Stimulated activated CD8-positive, alpha-beta memory T cell treated with anti-CD3 and anti-CD28 coated beads, Interleukin-12 subunit alpha, Interleukin-12 subunit beta, amount 100 ng/mL, for 24 hours (primary cell): ENCODE measurements around the gene EFHC1.
"Not testable (repeated sequence)": the region's sequence is repeated elsewhere in the genome, so short reads cannot be mapped to it uniquely, and the experiment has no call there.

Experiments used
- DNase-seq: peaks from one replicate; pipeline ENCODE4 v3.0.0-alpha.2; 2020; ENCODE audit errors: extremely low read depth

The EFHC1 gene

GRCh38 chr6:52438926-52439325 is 18.8 kb downstream of the EFHC1 start:
- no peak for DNase-seq

- no peak for DNase-seq
These were observed 34.4 kb downstream of the EFHC1 start for GRCh38 chr6:52454556-52454955.

GRCh38 chr6:52457096-52457495 is 37.0 kb downstream of the EFHC1 start:
- DNase-seq = no peak

- not testable (repeated sequence) for DNase-seq
These were observed 41.1 kb downstream of the EFHC1 start for GRCh38 chr6:52461194-52461593.

DNA sequence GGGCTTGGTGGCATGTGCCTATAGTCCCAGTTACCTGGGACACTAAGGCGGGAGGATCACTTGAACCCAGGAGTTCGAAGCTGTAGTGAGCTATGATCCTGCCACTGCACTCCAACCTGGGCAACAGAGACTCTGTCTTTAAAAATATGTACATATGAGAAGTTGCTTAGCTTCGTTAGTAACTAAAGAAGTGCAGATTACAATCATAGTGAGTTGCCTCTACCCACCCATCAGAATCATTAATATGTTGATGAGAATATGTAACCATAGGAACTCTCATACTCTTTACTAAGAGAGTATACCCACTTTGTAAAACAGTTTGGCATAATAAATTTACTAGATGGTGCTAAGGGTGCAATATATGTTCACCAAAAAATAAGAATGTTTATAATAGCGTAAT is 54.0 kb downstream of the EFHC1 start:
- no peak for DNase-seq

GRCh38 chr6:52475307-52475706 is 55.2 kb downstream of the EFHC1 start:
- no peak for DNase-seq

DNA sequence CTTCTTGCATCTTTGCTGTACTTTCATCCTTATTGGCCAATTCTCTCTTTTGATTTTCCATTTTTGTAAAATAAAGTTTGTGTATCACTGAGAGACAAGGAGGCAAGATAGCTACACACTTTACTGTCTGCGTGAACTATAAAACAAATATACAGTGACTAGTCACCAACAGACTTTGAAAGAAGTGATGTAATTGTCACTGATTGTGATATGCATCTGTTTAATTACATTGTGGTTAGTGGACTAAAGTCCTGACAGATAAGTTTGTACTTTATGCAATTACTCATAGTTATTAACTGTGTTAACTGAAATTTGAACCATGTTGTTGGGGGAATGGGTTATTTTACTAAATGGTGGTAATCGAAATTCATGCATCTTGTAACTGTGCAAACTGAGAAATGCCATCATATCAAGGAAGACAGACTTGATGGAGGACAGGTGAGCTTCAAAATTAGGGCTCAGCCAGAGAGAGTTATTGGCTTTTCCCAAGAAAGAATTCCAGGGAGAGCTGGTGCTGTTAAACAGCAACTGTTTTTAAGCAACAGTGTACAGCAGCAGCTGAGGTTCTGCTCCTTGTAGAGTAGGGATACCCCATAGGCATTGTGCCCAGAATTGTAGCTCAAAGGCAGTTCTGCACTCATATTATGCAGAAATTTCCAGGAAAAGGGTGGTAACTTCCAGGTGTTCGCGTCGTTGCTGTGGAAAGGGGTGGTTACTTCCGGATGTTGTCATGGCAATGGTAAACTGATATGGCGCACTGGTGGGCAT is 62.9 kb downstream of the EFHC1 start:
- DNase-seq = no peak

- no peak for DNase-seq
These were observed 63.5 kb downstream of the EFHC1 start for GRCh38 chr6:52483671-52484003.

DNA sequence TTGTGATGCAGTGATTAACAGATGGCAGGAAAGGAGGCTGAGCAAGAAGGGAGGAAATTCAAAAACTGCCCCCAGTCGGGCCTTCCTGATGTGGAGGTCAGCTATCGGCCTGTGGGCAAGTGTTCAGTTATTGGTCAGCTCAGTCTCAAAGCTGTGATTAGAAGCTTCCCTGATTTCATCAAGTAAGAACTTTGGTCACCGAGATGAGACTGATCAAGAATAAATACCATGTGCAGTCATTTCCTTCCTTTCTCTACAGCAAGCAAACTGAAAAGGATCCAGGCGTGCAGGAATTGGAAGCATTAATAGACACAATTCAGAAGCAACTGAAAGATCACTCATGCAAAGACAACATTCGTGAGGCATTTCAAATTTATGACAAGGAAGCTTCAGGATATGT is 69.7 kb downstream of the EFHC1 start:
- DNase-seq = no peak

DNA sequence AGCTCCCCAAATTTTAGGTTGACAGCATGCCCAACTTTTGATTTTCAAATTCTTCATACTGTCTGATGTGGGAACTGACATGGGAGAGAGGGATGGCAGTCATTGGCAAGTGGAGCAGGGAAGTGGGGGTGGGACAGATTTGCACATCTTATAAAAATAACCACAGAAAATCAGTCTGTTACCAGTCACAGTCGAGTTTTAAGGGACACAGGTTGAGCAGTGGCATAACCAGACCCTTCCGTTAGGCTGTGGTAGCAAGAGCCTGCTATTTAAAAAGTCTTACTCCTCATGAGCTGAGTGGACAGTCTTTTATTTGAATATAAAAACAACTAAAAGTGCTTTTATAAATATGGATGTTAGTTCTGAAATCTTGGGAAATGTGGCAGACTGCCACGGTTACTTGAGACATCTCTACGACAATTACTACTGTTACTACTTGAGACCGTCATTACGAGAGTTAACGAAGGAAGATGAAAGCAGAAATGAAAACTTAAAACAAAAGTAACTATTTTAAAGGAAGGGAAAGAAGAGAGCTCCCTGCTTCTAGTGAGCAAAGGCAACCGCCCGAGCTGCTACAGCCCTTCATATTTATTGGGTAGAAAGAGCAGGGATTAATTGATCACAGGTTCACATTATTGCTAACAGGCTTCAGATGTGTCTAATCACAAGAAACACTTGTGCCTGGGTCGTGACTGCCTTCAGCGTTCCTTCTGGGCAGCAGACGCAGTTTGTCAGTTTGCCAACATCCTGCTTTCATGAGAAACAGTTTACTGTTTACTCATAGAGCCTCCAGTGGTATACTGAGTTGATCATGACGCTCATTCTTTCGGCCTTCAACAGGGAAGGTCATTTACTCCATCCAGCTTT is 71.3 kb downstream of the EFHC1 start:
- DNase-seq = no peak

GRCh38 chr6:52493669-52494068 is 73.5 kb downstream of the EFHC1 start:
- DNase-seq = no peak

DNA sequence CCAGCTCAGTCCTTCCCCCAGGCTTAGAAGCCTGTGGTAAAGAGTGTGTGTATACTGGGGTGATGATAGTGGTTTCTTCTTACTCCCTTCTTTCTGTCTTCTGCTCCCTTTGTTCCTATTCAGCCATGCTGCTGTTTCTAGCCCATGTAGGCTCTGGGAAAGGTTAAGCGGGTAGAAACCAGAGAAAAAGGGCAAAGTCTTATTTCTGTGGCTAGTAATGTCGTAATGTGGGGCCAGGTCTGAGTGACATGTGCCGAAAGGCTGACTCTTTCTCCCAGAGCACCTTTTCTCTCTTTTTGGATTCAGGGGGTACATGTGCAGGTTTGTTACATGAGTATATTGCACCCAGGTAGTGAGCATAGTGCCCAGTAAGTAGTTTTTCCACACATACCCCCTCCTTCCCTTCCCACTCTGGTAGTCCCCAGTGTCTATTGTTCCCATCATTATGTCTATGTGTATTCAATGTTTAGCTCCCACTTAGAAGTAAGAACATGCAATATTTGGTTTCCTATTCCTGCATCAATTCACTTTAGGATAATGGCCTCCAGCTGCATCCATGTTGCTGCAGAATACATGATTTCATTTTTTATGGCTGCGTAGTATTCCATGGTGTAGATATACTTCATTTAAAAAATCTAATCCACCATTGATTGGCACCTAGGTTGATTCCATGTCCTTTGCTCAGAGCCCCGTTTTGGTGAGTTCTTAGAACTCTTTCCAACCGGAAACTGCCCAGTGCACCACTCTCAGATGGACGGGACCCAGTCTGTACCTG is 74.3 kb downstream of the EFHC1 start:
- no peak for DNase-seq

GRCh38 chr6:52495922-52496321 is 75.8 kb downstream of the EFHC1 start:
- DNase-seq = no peak

DNA sequence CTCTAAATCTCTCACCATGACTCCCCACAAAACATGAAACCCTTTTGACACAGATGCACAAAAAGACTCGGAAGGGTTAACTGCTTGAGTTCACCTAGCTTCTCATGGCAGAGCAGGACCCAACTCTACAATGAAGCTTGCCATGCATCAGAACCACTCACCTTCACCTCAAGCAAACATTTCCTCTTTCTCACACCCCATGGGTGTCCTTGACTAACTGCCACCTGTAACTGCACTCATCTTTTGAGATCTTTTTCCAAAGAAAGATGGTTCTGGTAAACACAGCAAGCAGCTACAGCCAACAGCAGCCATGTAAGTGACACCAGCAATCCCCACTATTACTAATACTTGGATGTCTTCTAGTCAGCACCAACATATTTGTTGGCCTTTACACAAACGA is 76.5 kb downstream of the EFHC1 start:
- no peak for DNase-seq

DNA sequence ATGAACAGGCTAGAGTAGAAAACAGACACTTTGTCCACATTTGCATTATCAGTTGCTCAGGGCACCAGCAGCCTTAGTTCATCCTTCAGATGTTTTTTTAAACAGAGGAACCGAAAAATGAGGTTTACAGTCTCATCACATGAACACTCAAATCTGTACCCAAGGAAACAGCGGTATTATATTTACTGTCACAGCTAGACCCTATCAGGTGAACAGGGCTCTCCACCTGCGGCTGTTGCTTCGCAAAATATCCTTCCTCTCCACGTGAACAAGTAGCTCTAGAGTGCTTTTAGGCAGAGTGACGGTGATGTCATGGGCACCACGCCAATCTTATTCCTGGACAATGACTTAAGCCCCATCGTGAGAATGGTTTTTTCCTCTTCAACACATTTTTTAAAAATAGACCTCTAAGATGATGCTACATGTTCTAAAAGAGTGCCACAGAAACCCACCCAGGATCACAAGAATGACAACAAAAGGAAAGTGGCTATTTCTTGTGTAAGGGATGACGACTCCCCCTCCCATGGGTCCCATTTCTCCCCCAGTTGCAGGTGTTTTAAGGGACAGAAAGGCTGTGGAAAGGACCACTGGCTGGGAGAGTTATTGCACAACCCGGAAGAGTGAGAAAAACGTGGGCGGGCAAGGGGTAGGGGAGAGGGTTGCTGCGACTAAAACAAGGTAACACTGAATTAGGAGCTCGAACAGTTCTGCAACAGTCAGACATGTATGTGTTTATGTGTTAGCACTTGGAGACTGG is 77.7 kb downstream of the EFHC1 start:
- no peak for DNase-seq

DNA sequence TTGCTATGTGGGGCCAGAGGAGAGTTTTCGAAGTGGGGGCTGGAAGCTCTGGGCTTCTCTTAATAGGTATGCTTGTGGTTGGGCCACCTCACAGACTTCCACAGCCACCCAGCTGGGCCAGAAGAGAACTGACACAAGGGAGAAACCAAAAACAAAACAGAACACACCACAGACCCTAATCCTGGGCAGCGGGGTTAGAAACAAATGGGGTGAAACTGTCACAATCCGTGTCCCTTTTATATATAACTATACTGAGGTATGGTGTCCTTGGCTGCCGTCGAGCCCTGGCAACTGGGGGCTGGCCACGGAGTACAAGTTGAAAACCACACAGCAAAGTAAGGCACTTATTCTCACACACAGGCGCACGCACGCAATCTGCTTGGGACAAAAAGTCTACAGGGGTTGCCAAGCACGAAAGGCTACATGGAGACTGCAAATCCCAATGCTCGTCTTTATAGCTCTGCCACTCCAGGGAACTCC is 78.4 kb downstream of the EFHC1 start:
- no peak for DNase-seq

DNA sequence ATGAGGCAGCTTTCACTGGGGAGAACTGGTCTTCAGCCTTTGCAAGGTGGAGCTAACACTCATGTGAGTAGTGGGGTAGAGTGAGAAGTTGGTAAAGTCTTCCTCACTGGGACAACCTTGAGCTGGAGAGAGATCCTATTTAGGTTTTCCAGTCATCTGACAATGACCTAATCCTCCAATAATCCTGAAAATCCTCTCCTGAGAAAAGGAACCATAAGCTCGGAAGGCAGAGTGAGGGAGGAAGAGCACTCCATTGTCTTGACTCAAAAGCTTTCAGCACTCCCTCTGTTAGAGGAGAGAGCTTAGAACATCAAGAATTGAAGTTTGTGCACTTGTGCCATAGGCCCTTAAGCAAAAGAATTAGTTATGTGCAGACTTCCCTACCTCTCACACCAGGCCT is 78.9 kb downstream of the EFHC1 start:
- no peak for DNase-seq

DNA sequence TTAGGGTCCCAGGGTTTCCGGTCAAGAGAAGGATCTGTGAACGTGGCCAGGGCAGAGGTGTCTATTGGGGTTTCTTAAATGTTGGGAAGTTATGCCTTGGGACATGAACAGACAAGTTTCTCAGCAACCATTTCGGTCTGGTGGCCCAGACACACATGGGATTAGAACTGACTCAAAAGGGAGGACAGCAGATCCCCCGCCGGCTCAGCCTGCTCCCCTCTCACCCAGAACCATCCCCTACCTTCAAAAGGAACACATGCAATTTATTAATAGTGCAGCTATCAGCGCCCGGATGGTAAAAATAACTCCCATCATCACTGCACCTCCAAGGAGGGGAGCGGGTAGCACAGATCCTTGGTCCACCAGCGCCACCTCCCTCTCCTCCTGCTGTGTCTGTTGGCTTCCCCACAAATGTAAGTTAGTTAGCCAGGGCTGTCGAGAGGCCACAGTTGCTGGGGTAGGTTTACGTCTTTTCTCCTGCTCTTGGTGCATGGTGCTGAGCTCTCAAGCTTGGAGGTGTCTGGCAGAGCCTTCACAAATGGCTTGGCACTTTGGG is 79.6 kb downstream of the EFHC1 start:
- no peak for DNase-seq

DNA sequence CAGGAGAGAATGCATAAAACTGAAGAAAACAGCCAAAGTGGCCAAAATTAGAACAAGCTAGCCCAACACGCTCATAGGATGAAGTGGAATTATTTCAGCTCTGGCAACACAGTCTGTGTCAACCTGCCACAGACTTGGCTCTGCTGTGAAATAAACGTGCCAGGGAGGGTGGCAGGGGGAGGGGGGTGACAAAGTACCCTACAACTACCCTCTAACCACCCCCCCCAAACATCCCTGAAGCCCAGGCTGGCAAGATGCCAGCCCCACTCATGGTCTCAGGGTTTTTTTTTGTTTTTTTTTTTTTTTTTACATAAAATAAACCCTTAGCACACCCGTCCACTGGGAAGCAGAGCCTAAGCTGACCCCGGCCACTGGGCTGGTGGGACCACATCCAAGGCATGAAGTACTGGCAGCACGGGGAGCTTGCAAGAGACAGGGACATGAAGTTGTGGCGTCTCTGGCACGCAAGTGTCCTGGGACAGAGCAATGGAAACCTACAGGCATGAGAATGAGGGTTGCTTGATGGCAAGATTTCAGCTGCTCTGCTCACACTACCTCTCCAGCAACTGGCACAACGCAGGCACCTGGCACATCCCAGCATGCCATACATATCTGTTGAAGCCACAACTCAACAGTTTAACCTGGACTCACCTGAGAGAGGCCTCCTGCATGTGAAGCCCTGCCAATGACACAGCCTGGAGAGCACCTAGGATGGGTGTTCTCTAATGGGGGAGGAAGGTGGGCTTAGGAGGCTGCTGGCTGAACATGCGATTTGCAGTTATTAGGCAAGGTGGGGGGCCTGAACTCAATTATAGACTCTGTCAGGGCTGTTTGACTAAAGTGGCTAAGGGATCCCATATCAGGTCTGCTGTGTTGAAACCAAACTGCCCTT is 80.3 kb downstream of the EFHC1 start:
- no peak for DNase-seq

DNA sequence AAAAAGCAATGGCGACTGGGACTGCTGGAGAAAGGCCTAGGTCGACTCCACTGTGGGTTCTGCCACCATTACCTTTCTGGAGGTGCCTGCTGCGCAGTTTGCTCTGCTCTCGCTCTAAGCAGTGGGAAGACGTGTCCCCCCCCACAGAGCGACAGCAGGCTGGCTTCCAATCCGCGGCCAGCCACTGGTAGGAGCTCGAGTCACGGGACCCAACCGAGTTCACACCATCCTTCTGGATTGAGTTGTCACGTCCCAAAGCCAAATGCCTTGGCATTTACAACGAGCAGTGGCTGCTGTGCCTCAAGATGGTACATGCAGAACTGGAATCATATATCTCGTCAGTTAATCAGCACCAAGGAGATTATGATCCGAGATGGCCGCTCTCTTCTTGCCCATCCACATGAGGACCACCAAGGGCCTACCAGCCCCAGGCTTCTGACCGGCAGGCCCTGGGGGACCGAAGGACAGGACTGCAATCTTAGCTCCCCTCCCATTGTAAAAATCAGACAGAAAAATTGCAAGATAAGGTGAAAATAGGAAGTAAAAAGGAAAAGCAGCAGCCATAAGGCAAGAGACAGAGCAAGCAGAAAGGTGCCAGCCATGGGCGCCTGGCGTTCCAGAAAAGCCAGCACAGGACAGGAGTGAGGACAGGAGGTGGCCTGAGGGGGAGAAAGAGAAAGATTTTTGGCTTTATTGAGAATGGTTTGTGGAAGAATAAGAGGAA is 82.3 kb downstream of the EFHC1 start:
- DNase-seq = no peak
